ENCODE measurements around the gene PPM1N. TPM values are rescaled to one million over a fixed set of nuclear protein-coding genes. Genes with fewer than 3 reads are reported as not detected.

The PPM1N gene
- total RNA-seq, 1 donor from 2014 or later = 2.2 TPM

- Histone ChIP-seq H3K4me3 (no peak overlapping the region), H3K27ac (no peak overlapping the region), H3K36me3 (no peaks in the 10 kb centered on the region), H3K4me1 (peaks cover 5 to 9% of the 10 kb centered on the region in 2 donors), H3K9me3 (no peaks in the 10 kb centered on the region), H3K27me3 (peaks cover 18% of the 10 kb centered on the region)
- TF ChIP-seq, protein P1, sequence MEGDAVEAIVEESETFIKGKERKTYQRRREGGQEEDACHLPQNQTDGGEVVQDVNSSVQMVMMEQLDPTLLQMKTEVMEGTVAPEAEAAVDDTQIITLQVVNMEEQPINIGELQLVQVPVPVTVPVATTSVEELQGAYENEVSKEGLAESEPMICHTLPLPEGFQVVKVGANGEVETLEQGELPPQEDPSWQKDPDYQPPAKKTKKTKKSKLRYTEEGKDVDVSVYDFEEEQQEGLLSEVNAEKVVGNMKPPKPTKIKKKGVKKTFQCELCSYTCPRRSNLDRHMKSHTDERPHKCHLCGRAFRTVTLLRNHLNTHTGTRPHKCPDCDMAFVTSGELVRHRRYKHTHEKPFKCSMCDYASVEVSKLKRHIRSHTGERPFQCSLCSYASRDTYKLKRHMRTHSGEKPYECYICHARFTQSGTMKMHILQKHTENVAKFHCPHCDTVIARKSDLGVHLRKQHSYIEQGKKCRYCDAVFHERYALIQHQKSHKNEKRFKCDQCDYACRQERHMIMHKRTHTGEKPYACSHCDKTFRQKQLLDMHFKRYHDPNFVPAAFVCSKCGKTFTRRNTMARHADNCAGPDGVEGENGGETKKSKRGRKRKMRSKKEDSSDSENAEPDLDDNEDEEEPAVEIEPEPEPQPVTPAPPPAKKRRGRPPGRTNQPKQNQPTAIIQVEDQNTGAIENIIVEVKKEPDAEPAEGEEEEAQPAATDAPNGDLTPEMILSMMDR (IDR thresholded peaks at IDR 0.05) = no peak
- intact Hi-C loops (cut with DNase I) = loop anchor here (10.0 kb wide), 1 partner anchor 247 kb away; the partner anchor contains the start of gene MARK4
- DNase-seq (ENCODE audit: low spot score in 2 of 2) = no peak
Observed at GRCh38 chr19:45502111-45502510, 3.9 kb downstream of the PPM1N start.

- TF ChIP-seq, protein P1 (IDR thresholded peaks at IDR 0.05) = no peak
- Histone ChIP-seq H3K36me3 (no peaks in the 10 kb centered on the region), H3K27me3 (peaks cover 6% of the 10 kb centered on the region), H3K9me3 (no peaks in the 10 kb centered on the region), H3K27ac (no peak overlapping the region), H3K4me1 (peaks cover 2 to 4% of the 10 kb centered on the region in 2 donors), H3K4me3 (no peak overlapping the region)
- no peak for DNase-seq (ENCODE audit: low spot score in 2 of 2)
- intact Hi-C loops (cut with DNase I) = loop anchor here (10.0 kb wide), 1 partner anchor 249 kb away; the partner anchor contains the start of gene MARK4
Observed at GRCh38 chr19:45503909-45504308, 5.7 kb downstream of the PPM1N start.

- Histone ChIP-seq H3K4me3 (no peak overlapping the region), H3K27me3 (no peaks in the 10 kb centered on the region), H3K27ac (peak overlapping the region; percentile 90 to 96), H3K9me3 (no peaks in the 10 kb centered on the region), H3K4me1 (peaks cover 2 to 5% of the 10 kb centered on the region in 2 donors), H3K36me3 (no peaks in the 10 kb centered on the region)
- TF ChIP-seq, protein P1 (IDR thresholded peaks at IDR 0.05) = no peak
- intact Hi-C loops (cut with DNase I) = loop anchor here (5.0 to 10.0 kb wide), 4 partner anchors 77 to 251 kb away; partner anchors contain the start of genes MARK4, OPA3, QPCTL and SNRPD2
- DNase-seq (ENCODE audit: low spot score in 2 of 2) = no peak
Observed at GRCh38 chr19:45505151-45505995, 7.1 kb downstream of the PPM1N start.

- Histone ChIP-seq H3K9me3 (no peaks in the 10 kb centered on the region), H3K4me1 (peaks cover 2 to 9% of the 10 kb centered on the region in 2 donors), H3K27me3 (no peaks in the 10 kb centered on the region), H3K36me3 (no peaks in the 10 kb centered on the region), H3K27ac (peak overlapping the region; percentile 90 to 96), H3K4me3 (peak overlapping the region in 1 of 2 donors; percentile 97)
- TF ChIP-seq, protein P1 (IDR thresholded peaks at IDR 0.05) = no peak
- intact Hi-C loops (cut with DNase I) = loop anchor here (2.0 to 10.0 kb wide), 5 partner anchors 76 to 505 kb away; partner anchors contain the start of genes MARK4, OPA3, QPCTL and RELB
- no peak for DNase-seq (ENCODE audit: low spot score in 2 of 2)
Observed at GRCh38 chr19:45505996-45506245, 7.7 kb downstream of the PPM1N start.

DNA sequence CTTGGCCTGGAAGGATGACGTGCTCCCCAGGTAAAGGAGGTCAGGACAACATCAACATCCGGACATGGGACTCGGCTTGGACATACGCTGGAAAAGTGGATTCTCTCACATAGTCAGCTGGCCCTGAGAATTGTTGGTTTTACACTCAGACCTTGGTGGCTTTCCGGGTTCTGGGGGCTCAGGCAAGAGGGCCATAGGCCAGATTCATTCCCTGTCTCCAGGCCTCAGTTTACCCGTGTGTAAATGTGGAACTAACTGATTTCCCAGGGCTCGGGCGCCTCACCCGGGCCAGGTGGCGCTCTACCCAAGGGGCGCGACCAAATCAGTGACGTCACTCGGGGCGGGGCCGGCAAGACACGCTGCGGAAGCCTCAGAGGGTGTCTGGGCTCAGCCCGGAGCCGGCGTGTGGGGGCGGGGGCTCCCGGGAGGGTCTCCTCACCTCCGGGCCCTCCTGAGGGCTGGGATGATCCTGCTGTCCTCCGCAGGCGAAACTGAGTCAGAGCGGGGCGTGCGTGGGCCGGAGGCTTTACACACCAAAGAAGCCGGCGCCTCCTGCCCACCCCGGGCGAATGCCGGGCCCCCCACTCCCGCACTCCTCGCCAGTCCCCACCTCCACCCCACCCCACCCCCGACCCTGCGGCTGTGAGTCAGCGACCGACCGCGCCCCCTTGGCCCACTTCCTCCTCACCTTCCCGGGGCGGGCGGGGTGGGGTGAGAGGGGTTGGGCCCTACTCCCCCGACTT is 8.2 kb downstream of the PPM1N start:
- peak overlapping the region; percentile 97 to 99 for H3K4me3 ChIP-seq
- no peaks in the 10 kb centered on the region for H3K36me3 ChIP-seq
- intact Hi-C loops (cut with DNase I) = loop anchor here (2.0 to 10.0 kb wide), 5 partner anchors 76 to 506 kb away; partner anchors contain the start of genes MARK4, OPA3, QPCTL and RELB
- peaks cover 2 to 9% of the 10 kb centered on the region in 2 donors for H3K4me1 ChIP-seq
- no peaks in the 10 kb centered on the region for H3K9me3 ChIP-seq
- H3K27me3 ChIP-seq = no peaks in the 10 kb centered on the region
- DNase-seq (ENCODE audit: low spot score in 2 of 2) = peak; percentile 73 to 94
- TF ChIP-seq, protein P1 (IDR thresholded peaks at IDR 0.05) = peak in 2 of 3 experiments; percentile 29 to 46
- H3K27ac ChIP-seq = peak overlapping the region; percentile 90 to 96
